GM19438 (cell line): ENCODE results near the gene PPP4R3A.
"Not testable (repeated sequence)": the region's sequence is repeated elsewhere in the genome, so short reads cannot be mapped to it uniquely, and the experiment has no call there.

Experiments
- ATAC-seq: cut with Tn5 transposase; IDR thresholded peaks from one replicate; pipeline ENCODE4 v1.9.1; 2021; ENCODE audit warnings: low read depth; ENCODE audit not compliant: unreplicated experiment

The PPP4R3A gene

DNA sequence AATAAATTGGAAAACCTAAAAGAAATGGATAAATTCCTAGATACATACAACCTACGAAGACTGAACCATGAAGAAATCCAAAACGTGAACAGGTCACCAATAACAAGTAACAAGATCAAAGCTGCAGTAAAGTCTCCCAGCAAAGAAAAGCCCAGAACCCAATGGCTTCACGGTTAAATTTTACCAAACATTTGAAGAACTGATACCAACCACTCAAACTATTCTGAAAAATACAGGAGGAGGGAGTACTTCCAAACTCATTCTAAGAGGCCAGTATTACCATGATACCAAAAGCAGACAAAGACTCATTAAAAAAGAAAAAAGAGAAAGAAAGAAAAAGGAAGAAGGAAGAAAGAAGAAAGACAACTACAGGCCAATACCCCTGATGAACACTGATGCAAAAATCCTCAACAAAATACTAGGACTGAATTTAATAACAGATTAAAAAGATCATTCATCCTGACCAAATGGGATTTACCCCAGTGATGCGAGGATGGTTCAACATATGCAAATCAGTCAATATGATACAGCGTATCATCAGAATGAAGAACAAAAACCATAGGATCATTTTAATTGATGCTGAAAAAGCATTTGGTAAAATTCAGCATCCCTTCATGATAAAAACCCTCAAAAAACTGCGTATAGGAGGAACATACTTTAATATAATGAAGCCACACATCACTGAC lies 65.6 kb downstream of the PPP4R3A start:
- ATAC-seq, result no peak

DNA sequence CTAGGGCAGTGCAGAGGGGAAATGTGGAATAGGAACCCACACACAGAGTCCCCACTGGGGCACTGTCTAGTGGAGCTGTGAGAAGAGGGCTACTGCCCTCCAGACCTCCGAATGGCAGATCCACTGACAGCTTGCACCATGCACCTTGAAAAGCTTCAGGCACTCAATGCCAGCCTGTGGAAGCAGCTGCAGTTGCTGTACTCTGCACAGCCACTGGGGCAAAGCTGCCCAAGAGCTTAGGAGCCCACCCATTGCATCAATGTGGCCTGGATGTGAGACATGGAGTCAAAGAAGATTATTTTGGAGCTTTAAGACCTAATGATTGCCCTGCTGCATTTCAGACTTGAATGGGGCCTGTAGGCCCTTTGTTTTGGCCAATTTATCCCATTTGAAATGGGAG lies 70.8 kb downstream of the PPP4R3A start:
- no peak for ATAC-seq

- ATAC-seq, result no peak
Measured at GRCh38 chr14:91438845-91439244, 71.3 kb downstream of the PPP4R3A start.

- ATAC-seq, result not testable (repeated sequence)
Measured at GRCh38 chr14:91436266-91436665, 73.8 kb downstream of the PPP4R3A start.

DNA sequence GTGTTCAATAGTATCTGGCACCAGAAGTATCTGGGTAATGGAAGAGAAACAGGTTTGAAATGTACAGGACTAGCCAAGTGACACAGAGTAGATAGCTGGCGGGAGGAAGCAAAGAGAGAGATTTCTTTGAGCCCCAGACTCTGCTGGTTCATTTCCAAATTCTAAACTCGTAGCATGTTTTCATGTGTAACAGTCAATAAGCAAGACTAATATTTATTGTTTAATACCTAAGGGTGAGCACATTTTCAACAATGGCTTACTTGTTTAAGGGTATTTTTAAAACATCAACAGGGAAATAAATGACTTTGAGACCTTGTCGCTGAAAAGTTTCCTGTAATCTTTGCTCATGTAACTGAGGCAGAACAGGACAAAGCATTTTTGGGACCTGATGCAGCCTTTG lies 80.7 kb downstream of the PPP4R3A start:
- no peak for ATAC-seq

DNA sequence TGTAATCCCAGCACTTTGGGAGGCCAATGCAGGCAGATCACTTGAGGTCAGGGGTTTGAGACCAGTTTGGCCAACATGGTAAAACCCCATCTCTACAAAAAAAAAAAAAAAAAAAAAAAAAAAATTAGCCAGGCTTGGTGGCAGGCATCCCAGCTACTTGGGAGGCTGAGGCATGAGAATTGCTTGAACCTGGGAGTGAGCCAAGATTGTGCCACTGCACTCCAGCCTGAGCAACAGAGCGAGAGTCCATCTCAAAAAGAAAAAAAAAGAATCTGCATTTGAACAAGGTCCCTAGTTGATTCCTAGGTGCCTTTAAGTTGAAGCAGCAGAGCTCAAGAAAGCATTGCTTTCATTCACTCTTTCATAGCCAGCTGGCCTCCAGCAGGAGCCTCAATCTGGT lies 81.2 kb downstream of the PPP4R3A start:
- ATAC-seq, result not testable (repeated sequence)

GRCh38 chr14:91425531-91425944 lies 84.6 kb downstream of the PPP4R3A start:
- not testable (repeated sequence) for ATAC-seq

GRCh38 chr14:91424813-91425530 lies 85.1 kb downstream of the PPP4R3A start:
- no peak for ATAC-seq

DNA sequence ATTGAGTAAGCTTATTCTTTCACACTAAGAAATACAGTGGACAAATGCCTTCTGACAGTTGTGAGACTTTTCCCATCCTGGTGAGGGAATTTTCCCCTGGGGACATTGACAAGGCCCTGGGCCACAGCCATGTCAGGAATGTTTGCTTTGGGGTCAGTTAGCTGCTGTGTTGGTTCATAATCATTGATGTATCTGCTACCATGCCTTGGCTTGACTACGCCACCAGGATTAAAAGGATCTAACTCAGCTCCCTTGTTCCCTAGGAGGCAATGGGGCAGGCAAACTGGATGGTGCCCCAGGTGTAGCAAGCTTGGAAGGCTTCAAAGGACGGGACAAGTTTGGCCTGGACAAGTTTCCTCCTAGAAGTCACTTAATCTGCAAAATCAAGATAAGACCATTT lies 89.4 kb downstream of the PPP4R3A start:
- ATAC-seq, result no peak

GRCh38 chr14:91419451-91419850 lies 90.7 kb downstream of the PPP4R3A start:
- ATAC-seq, result no peak

DNA sequence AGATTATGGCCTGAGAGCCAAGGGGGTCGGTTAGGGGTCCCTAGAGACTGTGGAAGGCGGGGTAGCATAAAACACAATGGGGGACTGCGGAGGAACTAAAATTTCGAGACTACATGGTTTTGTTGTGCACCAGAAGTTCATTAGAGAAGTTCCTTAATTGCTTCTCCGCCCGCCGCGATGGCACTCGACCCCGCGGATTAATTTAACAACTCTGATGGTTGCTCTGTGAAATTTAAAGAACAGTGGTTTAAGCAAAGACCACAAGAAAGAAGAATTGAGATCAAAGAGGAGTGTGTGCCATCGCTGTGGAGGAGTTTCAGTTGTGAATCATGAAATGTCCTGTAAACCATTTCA lies 91.1 kb downstream of the PPP4R3A start:
- no peak for ATAC-seq

- ATAC-seq, result no peak
Measured at GRCh38 chr14:91418387-91419043, 91.6 kb downstream of the PPP4R3A start.

GRCh38 chr14:91417983-91418386 lies 92.1 kb downstream of the PPP4R3A start:
- ATAC-seq, result peak; percentile 15

DNA sequence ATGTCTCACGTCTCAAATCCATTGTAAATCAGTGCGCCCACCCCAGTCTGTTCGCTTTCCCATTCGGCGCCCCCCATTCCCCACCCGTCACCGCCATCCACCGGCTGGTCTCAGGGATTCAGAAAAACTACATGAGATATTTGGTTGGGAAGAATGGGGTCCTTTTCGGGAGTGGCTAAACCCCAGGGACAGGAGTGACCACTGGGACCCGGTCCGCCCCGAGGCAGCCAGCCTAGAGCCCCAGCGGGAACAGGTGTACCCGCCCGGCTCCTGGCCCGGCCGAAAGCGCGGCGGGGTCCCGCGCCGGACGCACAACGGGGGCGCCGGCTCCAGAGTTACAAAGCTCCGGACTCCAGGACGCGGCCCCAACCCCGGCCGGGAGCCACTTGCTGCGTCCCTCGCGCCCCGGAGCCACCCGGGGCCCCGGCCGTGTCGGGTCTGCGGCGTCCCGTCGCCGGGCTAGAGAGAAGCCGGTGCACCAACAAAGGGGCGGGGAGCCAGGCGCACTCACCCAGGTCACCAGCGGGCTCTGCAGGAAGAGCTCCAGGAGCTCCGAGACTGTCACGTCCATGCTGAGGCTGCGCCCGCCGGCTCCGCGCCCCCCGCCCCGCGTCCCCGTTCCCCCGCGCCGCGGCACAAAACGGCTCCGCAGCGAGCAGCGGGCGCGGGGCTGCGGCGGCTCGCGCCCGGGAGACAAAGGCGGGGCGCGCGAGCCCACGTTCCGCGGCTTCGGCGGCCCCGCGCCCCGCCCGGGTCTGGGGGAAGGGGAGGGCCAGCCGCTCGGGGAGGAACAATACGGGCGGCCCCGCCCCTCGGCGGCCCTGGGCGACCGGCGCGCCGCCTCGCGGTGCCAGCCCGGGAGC lies 92.8 kb downstream of the PPP4R3A start, which contains the start of gene CCDC88C:
Gene CCDC88C, minus strand, starts transcription at position 701 of the 863 bp plus-strand sequence. Its CDS starts 130 bp downstream, at position 571.
- ATAC-seq, result peak; percentile 51

DNA sequence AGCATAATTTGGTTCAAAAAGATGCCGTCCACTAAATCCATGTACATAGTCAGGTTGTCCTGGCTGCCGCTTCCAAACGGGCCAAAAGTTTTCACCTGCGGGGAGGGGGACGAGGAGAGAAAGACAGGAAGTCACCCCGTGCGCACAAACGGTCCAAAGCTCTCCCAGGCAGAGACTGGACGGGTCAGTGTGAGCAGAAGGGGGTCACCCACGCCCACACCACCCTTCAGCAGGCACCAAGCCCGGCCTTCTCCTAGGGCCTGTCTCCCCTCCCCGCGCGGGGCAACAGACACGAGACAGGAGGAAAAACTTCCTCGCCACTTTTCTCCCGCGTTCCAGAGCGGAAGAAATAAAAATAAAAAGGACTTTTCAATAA lies 93.4 kb downstream of the PPP4R3A start:
- ATAC-seq, result no peak

GRCh38 chr14:91415794-91416743 lies 94.0 kb downstream of the PPP4R3A start:
- peak; percentile 50 for ATAC-seq

- no peak for ATAC-seq
Measured at GRCh38 chr14:91414475-91414833, 95.7 kb downstream of the PPP4R3A start.

DNA sequence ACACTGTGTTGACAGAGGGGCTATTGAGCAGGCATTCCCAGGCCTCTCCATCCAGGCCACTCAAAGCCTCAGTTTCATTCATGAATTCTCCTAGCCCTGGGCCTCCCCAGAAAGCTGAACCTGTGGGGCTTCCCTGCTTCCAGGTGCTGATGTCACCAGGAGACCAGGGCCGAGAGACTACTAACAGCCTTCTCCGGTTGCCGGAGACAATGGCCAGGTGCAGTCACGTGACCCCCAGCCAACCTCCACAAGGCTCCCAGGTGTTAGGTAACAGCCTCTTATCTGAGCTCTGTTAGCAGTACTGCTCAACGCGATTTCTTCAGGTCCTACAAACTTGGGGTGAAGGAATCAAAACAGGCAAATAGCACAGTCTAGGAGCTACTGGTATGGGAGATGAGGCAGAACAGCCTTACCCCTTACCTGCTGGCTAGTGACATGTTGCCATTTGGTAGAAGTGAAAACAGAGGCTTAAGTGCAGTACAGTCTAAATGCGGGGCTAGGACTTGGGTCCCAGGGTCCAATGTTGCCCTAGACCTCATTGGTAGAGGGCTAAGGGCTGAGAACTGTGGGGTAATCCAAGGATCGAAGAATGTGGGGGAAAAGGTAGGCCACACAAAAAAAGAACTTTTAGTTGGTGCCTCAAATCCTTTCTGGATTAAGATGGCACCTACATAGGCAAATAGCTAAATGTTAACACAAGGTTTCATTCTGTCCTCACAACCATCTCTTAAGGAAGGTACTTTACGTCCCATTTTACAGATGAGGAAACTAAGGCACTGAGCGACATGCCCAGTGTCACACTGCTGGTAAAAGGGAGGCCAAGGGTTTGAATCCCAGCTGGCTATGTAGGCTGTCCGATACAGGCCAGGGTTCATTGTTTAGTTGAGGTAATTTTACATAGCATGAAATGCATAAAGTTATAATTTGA lies 96.3 kb downstream of the PPP4R3A start:
- no peak for ATAC-seq

DNA sequence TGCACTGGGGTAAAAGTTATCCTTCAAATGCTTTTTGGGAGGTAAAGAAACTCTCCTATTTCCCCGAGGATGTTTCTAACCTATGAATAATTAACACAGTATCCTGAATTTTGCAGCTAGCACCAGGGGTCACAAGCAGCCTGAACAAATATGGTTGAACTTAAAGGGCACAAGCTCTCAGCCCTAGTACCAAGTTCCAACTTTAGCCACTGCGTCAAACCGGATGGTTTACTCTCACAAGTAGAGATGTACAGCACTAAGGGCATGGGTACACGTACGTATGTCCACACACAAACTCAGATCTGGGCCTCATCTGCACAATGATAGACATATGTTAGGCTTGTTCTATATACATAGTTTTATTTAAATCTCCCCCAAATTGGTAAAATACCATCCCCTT lies 97.2 kb downstream of the PPP4R3A start:
- ATAC-seq, result no peak
